ENCODE measurements around the gene AZU1.

The AZU1 gene

GRCh38 chr19:827710-828321 lies at the start of gene AZU1:
Gene AZU1 (plus strand): TSS chr19:827837. CDS start chr19:827847, 10 bp downstream.
- no peak for DNase-seq

GRCh38 chr19:778910-779653 lies 48.6 kb upstream of the AZU1 start:
- DNase-seq, result no peak

DNA sequence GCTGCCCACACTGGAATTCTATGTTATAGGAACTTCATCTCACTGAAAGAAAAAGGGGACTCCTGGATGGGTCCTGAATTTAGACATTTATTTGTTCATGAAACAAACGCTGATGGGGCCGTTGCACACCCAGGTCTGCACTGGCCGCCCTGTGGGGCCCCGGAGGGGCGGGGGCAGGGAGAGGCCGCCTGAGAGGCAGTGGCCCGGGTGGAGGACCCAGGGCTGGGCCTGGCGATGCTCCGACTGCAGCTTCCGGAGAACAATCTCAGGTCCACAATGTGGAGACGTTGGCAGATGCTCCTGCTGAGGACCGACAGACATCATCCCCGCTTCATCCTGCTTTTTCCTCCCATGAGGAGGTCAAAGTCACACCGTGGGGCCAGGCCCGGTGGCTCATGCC lies 46.7 kb upstream of the AZU1 start:
- DNase-seq, result no peak

- DNase-seq, result no peak
Measured at GRCh38 chr19:781800-782184, 45.8 kb upstream of the AZU1 start.

DNA sequence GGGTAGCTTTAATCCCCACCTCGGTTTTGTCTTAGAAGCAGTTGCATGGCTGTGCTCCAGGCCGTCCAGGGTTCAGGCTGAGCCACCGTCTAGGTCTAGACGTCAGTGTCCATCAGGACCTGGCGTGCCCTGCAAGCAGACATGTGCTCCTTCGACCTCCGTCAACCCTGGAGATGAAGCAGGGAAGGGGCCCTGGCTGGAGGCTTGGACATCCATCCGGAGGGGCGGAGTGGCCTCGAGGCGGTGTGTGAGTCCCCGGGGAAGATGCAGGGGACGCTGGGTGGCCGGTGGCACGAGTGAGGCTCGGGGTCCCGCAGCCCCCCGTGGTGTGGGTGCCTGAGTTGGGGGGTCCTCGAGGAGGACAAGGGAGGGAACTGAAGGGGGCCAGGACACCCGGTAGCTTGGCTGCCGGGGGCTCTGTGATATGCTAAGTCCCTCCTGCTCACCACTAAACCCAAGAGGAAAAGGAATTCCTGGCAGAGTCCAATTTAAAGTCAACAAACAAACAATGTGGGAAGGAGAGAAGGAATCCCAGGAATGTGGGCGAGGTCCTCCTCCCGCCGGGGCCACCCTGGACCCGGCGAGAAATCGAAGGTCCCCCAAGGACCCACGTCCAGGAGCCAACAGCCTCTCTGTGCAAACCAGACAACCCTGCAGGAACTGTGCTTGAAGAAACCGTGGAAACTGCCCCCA lies 45.3 kb upstream of the AZU1 start:
- no peak for DNase-seq

- no peak for DNase-seq
Measured at GRCh38 chr19:782878-783668, 44.6 kb upstream of the AZU1 start.

GRCh38 chr19:784541-784940 lies 43.1 kb upstream of the AZU1 start:
- DNase-seq, result no peak

GRCh38 chr19:787536-787935 lies 40.1 kb upstream of the AZU1 start:
- no peak for DNase-seq

GRCh38 chr19:788686-788982 lies 39.0 kb upstream of the AZU1 start:
- DNase-seq, result no peak

GRCh38 chr19:788983-789700 lies 38.5 kb upstream of the AZU1 start:
- no peak for DNase-seq

- no peak for DNase-seq
Measured at GRCh38 chr19:789701-790060, 38.0 kb upstream of the AZU1 start.

- no peak for DNase-seq
Measured at GRCh38 chr19:791007-791566, 36.5 kb upstream of the AZU1 start.

GRCh38 chr19:791567-792305 lies 35.9 kb upstream of the AZU1 start:
- DNase-seq, result no peak

- DNase-seq, result no peak
Measured at GRCh38 chr19:792306-792885, 35.2 kb upstream of the AZU1 start.

GRCh38 chr19:793806-794205 lies 33.8 kb upstream of the AZU1 start:
- no peak for DNase-seq

- DNase-seq, result no peak
Measured at GRCh38 chr19:795073-795611, 32.5 kb upstream of the AZU1 start.

DNA sequence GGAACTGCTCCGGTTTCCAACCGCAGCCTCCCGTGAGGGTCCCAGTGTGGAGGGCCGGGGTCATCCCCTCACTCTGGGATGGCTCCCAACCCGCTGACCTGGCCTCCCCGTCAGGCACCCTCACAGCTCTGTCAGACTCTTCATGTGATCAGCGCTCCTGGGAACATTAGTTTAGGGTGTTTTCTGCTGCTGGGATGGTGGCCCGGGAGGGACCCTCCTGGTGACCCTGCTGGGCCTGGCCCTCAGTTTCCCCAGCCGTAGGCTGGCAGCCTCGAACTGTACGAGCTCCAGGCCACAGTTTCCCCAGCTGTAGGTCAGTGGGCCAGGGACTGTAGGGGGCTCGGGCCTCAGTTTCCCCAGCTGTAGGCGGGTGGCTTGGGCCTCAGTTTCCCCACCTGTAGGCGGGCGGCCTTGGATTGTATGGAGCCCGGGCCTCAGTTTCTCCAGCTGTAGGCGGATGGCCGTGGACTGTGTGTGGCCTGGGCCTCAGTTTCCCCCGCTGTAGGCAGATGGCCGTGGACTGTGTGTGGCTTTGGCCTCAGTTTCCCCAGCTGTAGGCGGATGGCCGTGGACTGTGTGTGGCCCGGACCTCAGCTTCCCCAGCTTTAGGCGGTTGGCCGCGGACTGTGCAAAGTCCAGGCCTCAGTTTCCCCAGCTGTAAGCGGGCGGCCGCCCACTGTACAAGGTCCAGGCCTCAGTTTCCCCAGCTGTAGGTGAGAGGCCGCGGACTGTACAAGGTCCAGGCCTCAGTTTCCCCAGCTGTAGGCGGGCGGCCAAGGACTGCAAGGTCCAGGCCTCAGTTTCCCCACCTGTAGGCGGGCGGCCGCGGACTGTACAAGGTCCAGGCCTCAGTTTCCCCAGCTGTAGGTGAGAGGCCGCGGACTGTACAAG lies 31.7 kb upstream of the AZU1 start:
- DNase-seq, result no peak

GRCh38 chr19:796692-797527 lies 30.7 kb upstream of the AZU1 start, which contains the start of gene PTBP1:
Gene PTBP1 (plus strand): TSS chr19:797452. CDS start chr19:797498, 46 bp downstream.
- peak; percentile 95 to 100 (median 100) for DNase-seq
